ENCODE data around the gene DENND5A. TPM values are rescaled to one million over a fixed set of nuclear protein-coding genes. Genes with fewer than 3 reads are reported as not detected.

DENND5A gene
- total RNA-seq, 1 donor from 2014 or later = 75.3 TPM

DNA sequence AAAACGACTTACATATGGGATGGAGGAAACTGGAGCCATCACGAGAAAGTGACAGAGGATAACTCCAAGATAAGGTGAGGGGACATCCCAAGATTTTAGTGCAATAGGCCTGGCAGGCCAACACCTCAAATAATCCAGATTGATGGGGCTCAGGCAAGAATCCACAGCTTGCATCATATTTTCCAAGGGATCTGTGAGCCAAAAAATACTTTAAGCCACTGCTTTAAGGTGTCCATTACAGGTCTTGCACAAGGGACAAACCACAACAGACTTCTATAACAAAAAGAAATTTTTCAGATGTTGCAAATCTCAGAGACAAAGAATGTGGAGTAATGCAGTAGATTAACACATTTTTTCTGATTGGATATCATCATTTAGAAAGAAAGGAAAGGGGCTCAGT is 45.6 kb downstream of the DENND5A start:
- H3K36me3 Mint-ChIP-seq (ENCODE audit: insufficient read depth) = no peaks in the 10 kb centered on the region
- peaks cover 7% of the 10 kb centered on the region for H3K4me1 Mint-ChIP-seq (ENCODE audit: low read depth)
- TF ChIP-seq, protein P1, sequence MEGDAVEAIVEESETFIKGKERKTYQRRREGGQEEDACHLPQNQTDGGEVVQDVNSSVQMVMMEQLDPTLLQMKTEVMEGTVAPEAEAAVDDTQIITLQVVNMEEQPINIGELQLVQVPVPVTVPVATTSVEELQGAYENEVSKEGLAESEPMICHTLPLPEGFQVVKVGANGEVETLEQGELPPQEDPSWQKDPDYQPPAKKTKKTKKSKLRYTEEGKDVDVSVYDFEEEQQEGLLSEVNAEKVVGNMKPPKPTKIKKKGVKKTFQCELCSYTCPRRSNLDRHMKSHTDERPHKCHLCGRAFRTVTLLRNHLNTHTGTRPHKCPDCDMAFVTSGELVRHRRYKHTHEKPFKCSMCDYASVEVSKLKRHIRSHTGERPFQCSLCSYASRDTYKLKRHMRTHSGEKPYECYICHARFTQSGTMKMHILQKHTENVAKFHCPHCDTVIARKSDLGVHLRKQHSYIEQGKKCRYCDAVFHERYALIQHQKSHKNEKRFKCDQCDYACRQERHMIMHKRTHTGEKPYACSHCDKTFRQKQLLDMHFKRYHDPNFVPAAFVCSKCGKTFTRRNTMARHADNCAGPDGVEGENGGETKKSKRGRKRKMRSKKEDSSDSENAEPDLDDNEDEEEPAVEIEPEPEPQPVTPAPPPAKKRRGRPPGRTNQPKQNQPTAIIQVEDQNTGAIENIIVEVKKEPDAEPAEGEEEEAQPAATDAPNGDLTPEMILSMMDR (IDR thresholded peaks at IDR 0.05; ENCODE audit: unreplicated experiment) = no peak
- no peak overlapping the region for H3K4me3 Mint-ChIP-seq (ENCODE audit: low read depth)
- no peaks in the 10 kb centered on the region for H3K9me3 Mint-ChIP-seq (ENCODE audit: low read depth)
- DNase-seq (ENCODE audit: low spot score, unreplicated experiment) = no peak
- no peaks in the 10 kb centered on the region for H3K27me3 Mint-ChIP-seq
- H3K27ac Mint-ChIP-seq = peak overlapping the region; percentile 2

DNA sequence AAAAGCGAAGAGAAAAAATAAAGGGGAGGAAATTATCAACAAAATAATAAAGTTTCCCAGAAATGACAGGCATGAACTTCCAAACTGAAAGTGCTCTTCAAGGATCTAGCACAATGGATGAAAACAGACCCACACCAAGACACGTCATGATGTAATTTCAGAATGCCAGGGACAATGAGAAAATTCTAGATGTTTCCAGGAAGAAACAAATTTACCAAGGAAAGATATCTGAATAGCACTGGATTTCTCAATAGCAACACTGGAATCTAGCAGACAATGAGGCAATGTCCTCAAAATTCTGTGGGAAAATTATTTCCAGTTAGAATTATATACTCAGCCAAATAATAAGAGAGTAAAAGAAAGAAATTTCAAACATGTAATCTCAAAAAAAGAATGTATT is 46.0 kb downstream of the DENND5A start:
- Mint-ChIP-seq H3K27me3 (no peaks in the 10 kb centered on the region), H3K27ac (peak overlapping the region; percentile 2), H3K36me3 (ENCODE audit: insufficient read depth) (no peaks in the 10 kb centered on the region), H3K4me3 (ENCODE audit: low read depth) (no peak overlapping the region), H3K4me1 (ENCODE audit: low read depth) (peaks cover 11% of the 10 kb centered on the region), H3K9me3 (ENCODE audit: low read depth) (no peaks in the 10 kb centered on the region)
- DNase-seq (ENCODE audit: low spot score, unreplicated experiment) = no peak
- TF ChIP-seq, protein P1 (IDR thresholded peaks at IDR 0.05; ENCODE audit: unreplicated experiment) = no peak

DNA sequence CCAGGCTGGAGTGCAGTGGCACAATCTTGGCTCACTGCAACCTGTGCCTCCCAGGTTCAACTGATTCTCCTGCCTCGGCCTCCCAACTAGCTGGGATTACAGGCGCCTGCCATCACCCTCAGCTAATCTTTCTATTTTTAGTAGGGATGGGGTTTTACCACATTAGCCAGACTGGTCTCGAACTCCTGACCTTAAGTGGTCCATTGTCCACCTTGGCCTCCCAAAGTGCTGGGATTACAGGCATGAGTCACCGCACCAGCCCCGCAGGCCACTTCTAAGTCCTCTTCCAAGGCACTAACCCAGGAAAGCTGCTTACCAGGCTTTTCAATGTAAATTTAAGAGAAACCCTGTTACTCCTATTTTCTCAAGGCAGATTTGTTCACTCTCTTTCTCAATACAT is 50.4 kb downstream of the DENND5A start:
- no peaks in the 10 kb centered on the region for H3K9me3 Mint-ChIP-seq (ENCODE audit: low read depth)
- peak overlapping the region; percentile 34 for H3K27ac Mint-ChIP-seq
- H3K4me1 Mint-ChIP-seq (ENCODE audit: low read depth) = peaks cover 11% of the 10 kb centered on the region
- DNase-seq (ENCODE audit: low spot score, unreplicated experiment) = no peak
- H3K36me3 Mint-ChIP-seq (ENCODE audit: insufficient read depth) = no peaks in the 10 kb centered on the region
- no peak overlapping the region for H3K4me3 Mint-ChIP-seq (ENCODE audit: low read depth)
- TF ChIP-seq, protein P1 (IDR thresholded peaks at IDR 0.05; ENCODE audit: unreplicated experiment) = no peak
- no peaks in the 10 kb centered on the region for H3K27me3 Mint-ChIP-seq

- TF ChIP-seq, protein P1 (IDR thresholded peaks at IDR 0.05; ENCODE audit: unreplicated experiment) = no peak
- H3K27me3 Mint-ChIP-seq = no peaks in the 10 kb centered on the region
Observed at GRCh38 chr11:9211322-9211721, 53.8 kb downstream of the DENND5A start.

DNA sequence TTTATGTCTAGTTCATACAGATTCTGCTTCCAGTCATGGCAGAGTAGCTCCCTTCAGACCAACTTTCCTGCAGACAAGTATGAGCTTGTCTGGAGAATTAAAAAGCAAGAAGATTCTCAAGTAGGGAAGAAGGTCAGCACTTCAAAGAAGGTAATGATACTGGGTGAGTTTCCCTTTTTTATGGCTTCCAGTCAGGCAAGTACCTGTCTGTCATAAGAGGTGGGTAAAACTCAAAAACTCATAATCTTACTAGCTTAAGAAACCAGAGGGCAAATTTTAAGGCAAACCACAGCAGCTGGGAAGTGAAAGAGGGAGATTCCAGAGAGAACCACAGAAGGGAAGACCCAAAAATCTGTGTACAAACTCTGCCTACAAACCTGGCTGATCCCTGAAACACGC is 54.2 kb downstream of the DENND5A start:
- no peak for DNase-seq (ENCODE audit: low spot score, unreplicated experiment)
- Mint-ChIP-seq H3K4me1 (ENCODE audit: low read depth) (peaks cover 30% of the 10 kb centered on the region), H3K27me3 (no peaks in the 10 kb centered on the region), H3K36me3 (ENCODE audit: insufficient read depth) (no peaks in the 10 kb centered on the region), H3K4me3 (ENCODE audit: low read depth) (no peak overlapping the region), H3K9me3 (ENCODE audit: low read depth) (no peaks in the 10 kb centered on the region), H3K27ac (no peak overlapping the region)
- TF ChIP-seq, protein P1 (IDR thresholded peaks at IDR 0.05; ENCODE audit: unreplicated experiment) = no peak

More at GRCh38 chr11:9211322-9211721, 53.8 kb downstream of the DENND5A start:
- Mint-ChIP-seq H3K4me3 (ENCODE audit: low read depth) (no peak overlapping the region), H3K36me3 (ENCODE audit: insufficient read depth) (no peaks in the 10 kb centered on the region), H3K4me1 (ENCODE audit: low read depth) (peaks cover 30% of the 10 kb centered on the region), H3K9me3 (ENCODE audit: low read depth) (no peaks in the 10 kb centered on the region), H3K27ac (no peak overlapping the region)
- DNase-seq (ENCODE audit: low spot score, unreplicated experiment) = no peak
